A549 (cell line): ENCODE measurements around the gene ATN1. TPM values are rescaled to one million over a fixed set of nuclear protein-coding genes. Genes with fewer than 3 reads are reported as not detected.

Source experiments
- ATAC-seq, 2 experiments: fragments of 200-7000 bp in 1 of 2; fragments of >200 bp in 1 of 2; cut with Nextera tagmentation in 1 of 2; cut with Tn5 transposase in 1 of 2; 3 replicates each; pipeline versions ENCODE4 v1.8.0 to v1.9.1; 2018 to 2020; ENCODE audit warnings: mild to moderate bottlenecking in 1 of 2, moderate library complexity in 1 of 2
- CTCF ChIA-PET: fragments of 300-600 bp; sonication (Branson Sonifier 250); formaldehyde crosslinking; extraction: SDS; loops from one replicate; lab custom pipeline; 2021; ENCODE audit warnings: antibody characterized with exemption, inconsistent platforms; lab: Yijun Ruan, JAX
- POLR2A ChIA-PET: fragments of 350-600 bp; formaldehyde crosslinking; extraction: SDS; loops from one replicate; lab custom pipeline; 2021; ENCODE audit warnings: antibody characterized with exemption, inconsistent platforms; lab: Yijun Ruan, JAX
- DNase-seq, 2 experiments: peaks; one replicate each; pipeline versions ENCODE4 v3.0.0 to v3.0.0-alpha.2; 2011 to 2016; ENCODE audit warnings: low read depth in 1 of 2, low spot score in 1 of 2
- FAIRE-seq: peaks from 2 replicates; lab custom pipeline; 2011; peaks lifted over from hg19 to GRCh38; lab: Jason Lieb, UNC
- H3K27ac ChIP-seq, 2 experiments: fragments of >200 bp; sonication (Bioruptor Twin); formaldehyde crosslinking; 3 replicates each; pipeline ENCODE4 v1.5.1; 2016 to 2017
- H3K4me1 ChIP-seq: fragments of >200 bp; sonication (Bioruptor Twin); formaldehyde crosslinking; 3 replicates; pipeline ENCODE4 v1.6.1; 2016
- H3K4me2 ChIP-seq: fragments of >200 bp; sonication (Bioruptor Twin); formaldehyde crosslinking; 3 replicates; pipeline ENCODE4 v1.6.1; 2016
- H3K4me3 ChIP-seq: fragments of >200 bp; sonication (Bioruptor Twin); formaldehyde crosslinking; 3 replicates; pipeline ENCODE4 v1.5.1; 2016
- H3K9me3 ChIP-seq: fragments of >200 bp; sonication (Bioruptor Twin); formaldehyde crosslinking; 3 replicates; pipeline ENCODE4 v1.6.1; 2016
- BHLHE40 ChIP-seq: IDR thresholded peaks from 2 replicates; pipeline ENCODE4 v1.6.1; 2012; ENCODE audit warnings: low read depth, low read length, inconsistent platforms
- EHMT2 ChIP-seq: fragments of 200-600 bp; sonication (generic); IDR thresholded peaks from 2 replicates; pipeline ENCODE4 v1.6.1; 2016; ENCODE audit warnings: antibody characterized with exemption, low read depth, mild to moderate bottlenecking, moderate library complexity
- FOSL2 ChIP-seq, 2 experiments: fragments of 450-650 bp in 1 of 2; fragments of >200 bp in 1 of 2; sonication (Bioruptor Twin) in 1 of 2; formaldehyde crosslinking; IDR thresholded peaks; 2 replicates each; pipeline versions ENCODE4 v1.5.0 to v1.6.1; 2016 to 2020; ENCODE audit warnings: mild to moderate bottlenecking in 1 of 2, moderate library complexity in 1 of 2
- HOXA7 ChIP-seq: fragments of 250-450 bp; sonication (Bioruptor Pico); IDR thresholded peaks from 2 replicates; pipeline ENCODE4 v1.5.0; 2020; ENCODE audit warnings: mild to moderate bottlenecking, moderate library complexity
- HOXB5 ChIP-seq: fragments of 250-450 bp; sonication (Bioruptor Pico); IDR thresholded peaks from 2 replicates; pipeline ENCODE4 v1.5.0; 2020; ENCODE audit warnings: mild to moderate bottlenecking, moderate library complexity
- JUN ChIP-seq, 2 experiments: fragments of >200 bp; sonication (Bioruptor Twin); formaldehyde crosslinking; IDR thresholded peaks; 2 replicates in 1 of 2; 3 replicates in 1 of 2; pipeline ENCODE4 v1.6.1; 2016 to 2017
- MAZ ChIP-seq: fragments of 150-350 bp; IDR thresholded peaks from 2 replicates; pipeline ENCODE4 v1.6.1; 2014; ENCODE audit warnings: antibody characterized with exemption, low read depth, low read length, borderline replicate concordance
- POLR2A ChIP-seq: IDR thresholded peaks from 2 replicates; pipeline ENCODE4 v1.6.1; 2012; ENCODE audit warnings: mild to moderate bottlenecking, low read length
- RAD21 ChIP-seq, 2 experiments: fragments of >200 bp in 1 of 2; sonication (Bioruptor Twin) in 1 of 2; formaldehyde crosslinking in 1 of 2; IDR thresholded peaks in 1 of 2; conservative IDR thresholded peaks in 1 of 2; 2 replicates in 1 of 2; 3 replicates in 1 of 2; pipeline ENCODE4 v1.6.1; 2012 to 2018; ENCODE audit warnings: inconsistent platforms in 1 of 2
- RARB ChIP-seq: fragments of 250-450 bp; sonication (Bioruptor Pico); IDR thresholded peaks from 2 replicates; pipeline ENCODE4 v1.8.0; 2021; ENCODE audit warnings: mild to moderate bottlenecking, moderate library complexity
- RCOR1 ChIP-seq: fragments of 150-350 bp; IDR thresholded peaks from 2 replicates; pipeline ENCODE4 v1.6.1; 2014; ENCODE audit warnings: antibody characterized with exemption, low read length, low read depth
- RFX5 ChIP-seq: fragments of 450-650 bp; IDR thresholded peaks from 2 replicates; pipeline ENCODE4 v1.7.1; 2014; ENCODE audit warnings: antibody characterized with exemption, mild to moderate bottlenecking, moderate library complexity
- TP53 ChIP-seq: fragments of 250-450 bp; sonication (Bioruptor Pico); IDR thresholded peaks from 2 replicates; pipeline ENCODE4 v1.5.0; 2021; ENCODE audit warnings: mild to moderate bottlenecking, moderate library complexity
- ZC3H11A ChIP-seq: fragments of 450-650 bp; IDR thresholded peaks from 2 replicates; pipeline ENCODE4 v1.6.1; 2014; ENCODE audit warnings: antibody characterized with exemption, mild to moderate bottlenecking
- ZNF302 ChIP-seq: fragments of 250-450 bp; sonication (Bioruptor Pico); IDR thresholded peaks from 2 replicates; pipeline ENCODE4 v1.9.0; 2021; ENCODE audit warnings: inconsistent platforms, mild to moderate bottlenecking, moderate library complexity
- WGBS: methylation state at CpG from one replicate; pipeline ENCODE4 v1.1.6; 2017; ENCODE audit errors: missing lambda C conversion rate; 5-methylcytosine and 5-hydroxymethylcytosine counted together
- polyA plus RNA-seq, 4 experiments: library from polyadenylated mRNA; depleted of rRNA in 3 of 4; stranded (reverse); fragments of >200 nt; fragmentation: RNase III in 1 of 4; extraction: RNeasy Plus Mini Kit Qiagen cat#74134 plus additional on column Dnase treatment in 1 of 4; gene quantifications; 2 replicates in 3 of 4; 3 replicates in 1 of 4; pipeline ENCODE4 v1.2.3, GENCODE V29; 2011 to 2017
- TF ChIP-seq, protein P1 (sequence below): IDR thresholded peaks from 2 replicates; pipeline ENCODE4 v1.6.1; 2012
- TF ChIP-seq, protein P2 (sequence below): IDR thresholded peaks from 2 replicates; pipeline ENCODE4 v1.6.1; 2012
- TF ChIP-seq, protein P3 (sequence below): fragments of >200 bp; sonication (Bioruptor Twin); formaldehyde crosslinking; IDR thresholded peaks from 2 replicates; pipeline ENCODE4 v1.6.1; 2016
- TF ChIP-seq, protein P4 (sequence below): fragments of >200 bp; sonication (Bioruptor Twin); formaldehyde crosslinking; IDR thresholded peaks from 3 replicates; pipeline ENCODE4 v1.6.1; 2016
- TF ChIP-seq, protein P5 (sequence below): fragments of 450-650 bp; IDR thresholded peaks from 2 replicates; pipeline ENCODE4 v1.6.1; 2014; ENCODE audit warnings: antibody characterized with exemption
- TF ChIP-seq, protein P6 (sequence below): fragments of 250-450 bp; sonication (Bioruptor Pico); IDR thresholded peaks from 2 replicates; pipeline ENCODE4 v1.5.0; 2020; ENCODE audit warnings: low read depth, mild to moderate bottlenecking, moderate library complexity

ATN1 gene
- polyA plus RNA-seq, 2 of the 4 experiments (the other 2 are of a cell fraction): 11.3 to 51.6 TPM

DNA sequence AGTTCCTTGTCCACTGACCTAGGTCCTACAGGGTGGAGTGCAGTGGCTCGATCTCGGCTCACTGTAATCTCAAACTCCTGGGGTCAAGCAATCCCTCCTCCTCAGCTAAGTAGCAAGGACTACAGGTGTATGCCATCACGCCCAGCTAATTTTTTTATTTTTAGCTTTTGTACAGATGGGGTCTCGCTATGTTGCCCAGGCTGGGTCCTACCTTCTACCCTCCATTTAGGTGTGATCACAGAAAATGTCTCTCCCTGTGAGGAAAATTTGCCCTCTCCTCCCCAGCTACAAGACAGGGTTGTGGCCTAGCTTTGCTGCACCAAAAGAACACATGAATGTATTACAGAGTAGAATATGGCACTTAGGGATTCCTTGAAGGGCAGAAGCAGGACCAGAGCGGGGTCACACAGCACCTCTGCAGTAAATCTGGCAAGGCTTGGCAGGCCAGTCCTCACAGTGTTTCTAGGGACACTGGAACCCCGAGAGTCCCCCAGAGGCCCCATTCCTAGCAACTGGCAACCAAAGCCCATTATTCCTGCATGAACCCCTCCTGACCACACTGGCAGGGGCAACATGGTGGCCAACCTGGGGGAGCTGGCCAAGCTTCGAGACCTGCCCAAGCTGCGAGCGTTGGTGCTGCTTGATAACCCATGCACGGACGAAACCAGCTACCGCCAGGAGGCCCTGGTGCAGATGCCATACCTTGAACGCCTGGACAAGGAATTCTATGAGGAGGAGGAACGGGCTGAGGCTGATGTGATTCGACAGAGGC lies 15.4 kb upstream of the ATN1 start:
- POLR2A ChIA-PET: interaction anchor here (0.6 to 1.9 kb wide), 2 partner anchors 21 to 30 kb away, joined by 3 to 6 read pairs; no protein-coding TSS in a partner anchor
- ATAC-seq (no peak), FAIRE-seq (no peak), DNase-seq (no peak)
- Histone ChIP-seq H3K4me3 (no peak overlapping the region), H3K27ac (no peak overlapping the region), H3K9me3 (no peaks in the 10 kb centered on the region), H3K4me1 (peaks cover 17% of the 10 kb centered on the region), H3K4me2 (no peak overlapping the region)
- 92% methylated on average over 15 of the region's 15 CpGs for WGBS
- CTCF ChIA-PET: interaction anchor here (0.5 to 22.2 kb wide), 10 partner anchors 12 to 53 kb away, joined by 3 to 232 read pairs (median 6); partner anchors contain the start of genes ATN1, SPSB2 and TPI1
- TF ChIP-seq, protein P1, sequence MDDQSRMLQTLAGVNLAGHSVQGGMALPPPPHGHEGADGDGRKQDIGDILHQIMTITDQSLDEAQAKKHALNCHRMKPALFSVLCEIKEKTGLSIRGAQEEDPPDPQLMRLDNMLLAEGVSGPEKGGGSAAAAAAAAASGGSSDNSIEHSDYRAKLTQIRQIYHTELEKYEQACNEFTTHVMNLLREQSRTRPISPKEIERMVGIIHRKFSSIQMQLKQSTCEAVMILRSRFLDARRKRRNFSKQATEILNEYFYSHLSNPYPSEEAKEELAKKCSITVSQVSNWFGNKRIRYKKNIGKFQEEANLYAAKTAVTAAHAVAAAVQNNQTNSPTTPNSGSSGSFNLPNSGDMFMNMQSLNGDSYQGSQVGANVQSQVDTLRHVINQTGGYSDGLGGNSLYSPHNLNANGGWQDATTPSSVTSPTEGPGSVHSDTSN: no peak
- TF ChIP-seq RFX5: no peak
- TF ChIP-seq FOSL2 (IDR thresholded peaks at IDR 0.05): no peak
- TF ChIP-seq FOSL2 (CRISPR knock-in tag; IDR thresholded peaks at IDR 0.05): no peak
- TF ChIP-seq, protein P2, sequence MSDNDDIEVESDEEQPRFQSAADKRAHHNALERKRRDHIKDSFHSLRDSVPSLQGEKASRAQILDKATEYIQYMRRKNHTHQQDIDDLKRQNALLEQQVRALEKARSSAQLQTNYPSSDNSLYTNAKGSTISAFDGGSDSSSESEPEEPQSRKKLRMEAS: no peak
- TF ChIP-seq, protein P3, sequence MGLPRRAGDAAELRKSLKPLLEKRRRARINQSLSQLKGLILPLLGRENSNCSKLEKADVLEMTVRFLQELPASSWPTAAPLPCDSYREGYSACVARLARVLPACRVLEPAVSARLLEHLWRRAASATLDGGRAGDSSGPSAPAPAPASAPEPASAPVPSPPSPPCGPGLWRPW: no peak
- no peak for TF ChIP-seq HOXB5 (CRISPR knock-in tag)
- no peak for TF ChIP-seq RARB
- TF ChIP-seq, protein P4, sequence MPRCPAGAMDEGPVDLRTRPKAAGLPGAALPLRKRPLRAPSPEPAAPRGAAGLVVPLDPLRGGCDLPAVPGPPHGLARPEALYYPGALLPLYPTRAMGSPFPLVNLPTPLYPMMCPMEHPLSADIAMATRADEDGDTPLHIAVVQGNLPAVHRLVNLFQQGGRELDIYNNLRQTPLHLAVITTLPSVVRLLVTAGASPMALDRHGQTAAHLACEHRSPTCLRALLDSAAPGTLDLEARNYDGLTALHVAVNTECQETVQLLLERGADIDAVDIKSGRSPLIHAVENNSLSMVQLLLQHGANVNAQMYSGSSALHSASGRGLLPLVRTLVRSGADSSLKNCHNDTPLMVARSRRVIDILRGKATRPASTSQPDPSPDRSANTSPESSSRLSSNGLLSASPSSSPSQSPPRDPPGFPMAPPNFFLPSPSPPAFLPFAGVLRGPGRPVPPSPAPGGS: no peak
- TF ChIP-seq BHLHE40: no peak
- TF ChIP-seq TP53 (CRISPR knock-in tag): no peak
- TF ChIP-seq HOXA7: no peak
- TF ChIP-seq, protein P5, sequence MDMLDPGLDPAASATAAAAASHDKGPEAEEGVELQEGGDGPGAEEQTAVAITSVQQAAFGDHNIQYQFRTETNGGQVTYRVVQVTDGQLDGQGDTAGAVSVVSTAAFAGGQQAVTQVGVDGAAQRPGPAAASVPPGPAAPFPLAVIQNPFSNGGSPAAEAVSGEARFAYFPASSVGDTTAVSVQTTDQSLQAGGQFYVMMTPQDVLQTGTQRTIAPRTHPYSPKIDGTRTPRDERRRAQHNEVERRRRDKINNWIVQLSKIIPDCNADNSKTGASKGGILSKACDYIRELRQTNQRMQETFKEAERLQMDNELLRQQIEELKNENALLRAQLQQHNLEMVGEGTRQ: no peak
- no peak for TF ChIP-seq ZNF302
- no peak for TF ChIP-seq MAZ
- TF ChIP-seq EHMT2: no peak
- TF ChIP-seq ZC3H11A: no peak

DNA sequence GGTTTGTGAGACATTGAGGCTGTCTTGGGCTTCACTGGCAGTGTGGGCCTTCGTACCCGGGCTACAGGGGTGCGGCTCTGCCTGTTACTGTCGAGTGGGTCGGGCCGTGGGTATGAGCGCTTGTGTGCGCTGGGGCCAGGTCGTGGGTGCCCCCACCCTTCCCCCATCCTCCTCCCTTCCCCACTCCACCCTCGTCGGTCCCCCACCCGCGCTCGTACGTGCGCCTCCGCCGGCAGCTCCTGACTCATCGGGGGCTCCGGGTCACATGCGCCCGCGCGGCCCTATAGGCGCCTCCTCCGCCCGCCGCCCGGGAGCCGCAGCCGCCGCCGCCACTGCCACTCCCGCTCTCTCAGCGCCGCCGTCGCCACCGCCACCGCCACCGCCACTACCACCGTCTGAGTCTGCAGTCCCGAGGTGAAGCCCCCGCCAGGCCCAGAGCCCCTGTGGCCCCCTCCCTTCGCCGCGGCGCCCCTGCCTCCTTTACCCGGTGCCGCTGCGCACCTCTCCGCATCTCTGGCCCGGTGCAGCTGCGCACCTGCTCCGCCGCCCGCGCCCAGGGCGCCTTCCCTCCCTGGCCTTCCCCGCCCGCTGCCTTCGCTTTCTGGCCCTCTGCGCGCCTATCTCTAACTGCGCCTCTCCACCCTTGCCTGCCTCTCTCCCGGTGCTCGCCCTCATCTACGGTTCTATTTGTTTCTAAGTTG lies 13.4 kb upstream of the ATN1 start, which contains the start of gene ENO2:
ENO2 (plus strand) TSS at position 335 of the 701 bp plus-strand sequence. CDS start 1,253 bp downstream, outside the sequence.
- FAIRE-seq: no peak
- DNase-seq: peak; percentile 62 to 79
- Histone ChIP-seq H3K4me1 (peaks cover 17% of the 10 kb centered on the region), H3K9me3 (no peaks in the 10 kb centered on the region), H3K4me2 (peak within 1 kb of the TSS; percentile 94), H3K4me3 (peak within 1 kb of the TSS; percentile 63), H3K27ac (peak within 1 kb of the TSS; percentile 74 to 93)
- 2% methylated on average over 23 of the region's 68 CpGs for WGBS
- ChIA-PET POLR2A (interaction anchor here (1.0 to 1.4 kb wide), 5 partner anchors 9 to 42 kb away, joined by 3 to 16 read pairs (median 6); partner anchors contain the start of genes C12orf57, RNU7-1 and SPSB2), CTCF (interaction anchor here (0.5 to 22.2 kb wide), 4 partner anchors 11 to 747 kb away, joined by 3 to 232 read pairs (median 47); partner anchors contain the start of genes ATN1, SPSB2 and TPI1)
- TF ChIP-seq, protein P5: peak; percentile 46
- no peak for TF ChIP-seq RAD21 (conservative IDR thresholded peaks at IDR 0.05 in 1 of 2, IDR thresholded peaks at IDR 0.05 in 1 of 2)
- TF ChIP-seq, protein P6, sequence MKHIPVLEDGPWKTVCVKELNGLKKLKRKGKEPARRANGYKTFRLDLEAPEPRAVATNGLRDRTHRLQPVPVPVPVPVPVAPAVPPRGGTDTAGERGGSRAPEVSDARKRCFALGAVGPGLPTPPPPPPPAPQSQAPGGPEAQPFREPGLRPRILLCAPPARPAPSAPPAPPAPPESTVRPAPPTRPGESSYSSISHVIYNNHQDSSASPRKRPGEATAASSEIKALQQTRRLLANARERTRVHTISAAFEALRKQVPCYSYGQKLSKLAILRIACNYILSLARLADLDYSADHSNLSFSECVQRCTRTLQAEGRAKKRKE (CRISPR knock-in tag): no peak
- no peak for TF ChIP-seq FOSL2 (IDR thresholded peaks at IDR 0.05)
- peak; percentile 69 for TF ChIP-seq FOSL2 (CRISPR knock-in tag; IDR thresholded peaks at IDR 0.05)
- TF ChIP-seq, protein P2: peak; percentile 78
- peak; percentile 39; the same call in 1 of the 2 replicates for TF ChIP-seq POLR2A
- no peak for TF ChIP-seq RCOR1
- peak in 1 of 2 experiments; percentile 66; a peak in 2 of 5 replicates for TF ChIP-seq JUN (IDR thresholded peaks at IDR 0.05)
- ATAC-seq: peak; percentile 86 to 90
